ENCODE data around the gene P2RY11. TPM values are rescaled to one million over a fixed set of nuclear protein-coding genes. Genes with fewer than 3 reads are reported as not detected.

Gene P2RY11
- total and polyA plus RNA-seq, 2 donors (not counting 1 experiment from before 2014, with no cell fraction given): 25.8 to 27.1 TPM

GRCh38 chr19:10138879-10139795, 27.6 kb downstream of the P2RY11 start:
- Mint-ChIP-seq H3K27me3 (no peaks in the 10 kb centered on the region), H3K4me3 (no peak overlapping the region), H3K4me1 (no peaks in the 10 kb centered on the region)

More at GRCh38 chr19:10138879-10139795, 27.6 kb downstream of the P2RY11 start:
- no peaks in the 10 kb centered on the region for H3K79me2 ChIP-seq (ENCODE audit: control insufficient read depth, insufficient read depth, low read length)
- H3K9me3 Mint-ChIP-seq (ENCODE audit: insufficient read depth): no peaks in the 10 kb centered on the region
- H3K27ac Mint-ChIP-seq: peak overlapping the region; percentile 26
- no peaks in the 10 kb centered on the region for H3K9me3 ChIP-seq (ENCODE audit: control extremely low read depth in 1 of 3, control insufficient read depth in 2 of 3, insufficient read depth in 1 of 3, low read length in 2 of 3)
- H4K20me1 ChIP-seq (ENCODE audit: control insufficient read depth, insufficient read depth, low read length, poor library complexity, severe bottlenecking): no peaks in the 10 kb centered on the region
- no peak for DNase-seq
- no peak for ATAC-seq (ENCODE audit: low read depth)
- intact Hi-C loops (cut with micrococcal nuclease): no loop called here
- H3K9ac ChIP-seq (ENCODE audit: low read length): no peak overlapping the region
- H3K27ac ChIP-seq (ENCODE audit: low read length in 2 of 2): no peak overlapping the region
- no peak overlapping the region for H3K4me2 ChIP-seq (replicated peaks; ENCODE audit: low read depth, low read length, poor library complexity, severe bottlenecking)
- H2AFZ ChIP-seq (ENCODE audit: insufficient read depth, low read depth, low read length, poor library complexity, severe bottlenecking): no peak overlapping the region
- TF ChIP-seq EZH2 (IDR thresholded peaks at IDR 0.05; ENCODE audit: borderline replicate concordance, insufficient read depth, low read depth, low read length, poor library complexity, severe bottlenecking) (no peak), CTCF (IDR thresholded peaks at IDR 0.05) (no peak)
- CTCF ChIA-PET: no interaction called here
- 97% methylated on average over 27 of the region's 27 CpGs for WGBS (ENCODE audit: insufficient coverage)
- H3K4me3 ChIP-seq (ENCODE audit: control extremely low read depth in 1 of 5, extremely low read depth in 1 of 5, insufficient read depth in 1 of 5, low read depth in 2 of 5, low read length in 4 of 5): no peak overlapping the region
- no peaks in the 10 kb centered on the region for H3K27me3 ChIP-seq (replicated peaks in 1 of 4; ENCODE audit: control extremely low read depth in 1 of 4, control insufficient read depth in 3 of 4, insufficient read depth in 4 of 4, low read length in 3 of 4)
- H3K4me1 ChIP-seq (ENCODE audit: control insufficient read depth in 2 of 2, insufficient read depth in 2 of 2, low read length in 2 of 2): no peaks in the 10 kb centered on the region
- POLR2A ChIA-PET: interaction anchor here (0.5 to 0.6 kb wide), 2 partner anchors 357 to 665 kb away, joined by 3 to 5 read pairs; no protein-coding TSS in a partner anchor
- peaks cover 0 to 84% of the 10 kb centered on the region in 2 experiments for H3K36me3 ChIP-seq (replicated peaks in 1 of 2; ENCODE audit: control extremely low read depth in 1 of 2, control insufficient read depth in 1 of 2, extremely low read depth in 1 of 2, insufficient read depth in 2 of 2, low read length in 1 of 2)

Measured in B cell (primary cell).